HEK293T (cell line): ENCODE measurements around the gene EFHD2.

Experiments
- CTCF ChIA-PET: fragments of 350-600 bp; formaldehyde crosslinking; extraction: SDS; loops from one replicate; lab custom pipeline; 2021; ENCODE audit warnings: antibody characterized with exemption, inconsistent platforms; lab: Yijun Ruan, JAX
- POLR2A ChIA-PET: fragments of 350-600 bp; formaldehyde crosslinking; extraction: SDS; loops from one replicate; lab custom pipeline; 2020; ENCODE audit warnings: antibody characterized with exemption, inconsistent platforms; lab: Yijun Ruan, JAX
- DNase-seq: peaks from one replicate; pipeline ENCODE4 v3.0.0; 2012; ENCODE audit warnings: mixed read lengths; ENCODE audit errors: extremely low spot score
- ARNT ChIP-seq: fragments of 450-650 bp; IDR thresholded peaks from 2 replicates; pipeline ENCODE4 v1.6.1; 2017; ENCODE audit warnings: mild to moderate bottlenecking
- BHLHE40 ChIP-seq: fragments of 450-650 bp; IDR thresholded peaks from 2 replicates; pipeline ENCODE4 v1.6.1; 2016; ENCODE audit warnings: mild to moderate bottlenecking, moderate library complexity, borderline replicate concordance
- CTBP1 ChIP-seq: fragments of 450-650 bp; IDR thresholded peaks from 2 replicates; pipeline ENCODE4 v1.6.1; 2016; ENCODE audit warnings: borderline replicate concordance
- ELF4 ChIP-seq: fragments of 450-650 bp; IDR thresholded peaks from 2 replicates; pipeline ENCODE4 v1.6.1; 2017; ENCODE audit warnings: antibody characterized with exemption
- FOXA1 ChIP-seq: fragments of 450-650 bp; IDR thresholded peaks from 2 replicates; pipeline ENCODE4 v1.6.1; 2016; ENCODE audit warnings: mild to moderate bottlenecking
- FOXK2 ChIP-seq: fragments of 450-650 bp; IDR thresholded peaks from 2 replicates; pipeline ENCODE4 v1.6.1; 2016; ENCODE audit warnings: mild to moderate bottlenecking
- FOXM1 ChIP-seq: fragments of 450-650 bp; IDR thresholded peaks from 2 replicates; pipeline ENCODE4 v1.6.1; 2017; ENCODE audit warnings: mild to moderate bottlenecking, borderline replicate concordance
- HDGF ChIP-seq: fragments of 450-650 bp; IDR thresholded peaks from 2 replicates; pipeline ENCODE4 v1.6.1; 2017; ENCODE audit warnings: antibody characterized with exemption, borderline replicate concordance
- L3MBTL2 ChIP-seq: fragments of 450-650 bp; conservative IDR thresholded peaks from 2 replicates; pipeline ENCODE4 v1.6.1; 2016; ENCODE audit warnings: mild to moderate bottlenecking
- LEF1 ChIP-seq: fragments of 450-650 bp; IDR thresholded peaks from 2 replicates; pipeline ENCODE4 v1.6.1; 2017; ENCODE audit warnings: mild to moderate bottlenecking, borderline replicate concordance
- NFRKB ChIP-seq: fragments of 450-650 bp; IDR thresholded peaks from 2 replicates; pipeline ENCODE4 v1.6.1; 2016; ENCODE audit warnings: mild to moderate bottlenecking, moderate library complexity
- PKNOX1 ChIP-seq: fragments of 450-650 bp; IDR thresholded peaks from 2 replicates; pipeline ENCODE4 v1.6.1; 2016
- SP1 ChIP-seq: fragments of 450-650 bp; IDR thresholded peaks from 2 replicates; pipeline ENCODE4 v1.6.1; 2017
- SUZ12 ChIP-seq: fragments of 450-650 bp; IDR thresholded peaks from 2 replicates; pipeline ENCODE4 v1.6.1; 2016; ENCODE audit warnings: mild to moderate bottlenecking
- ZNF384 ChIP-seq: fragments of 450-650 bp; IDR thresholded peaks from 2 replicates; pipeline ENCODE4 v1.6.1; 2016

The EFHD2 gene

GRCh38 chr1:15446212-15446611 is 36.5 kb downstream of the EFHD2 start:
- ChIA-PET POLR2A (no interaction called here), CTCF (no interaction called here)
- TF ChIP-seq FOXM1 (no peak), BHLHE40 (no peak), FOXK2 (no peak), ZNF384 (no peak), ARNT (no peak), SUZ12 (no peak), FOXA1 (no peak)
- no peak for DNase-seq

GRCh38 chr1:15448877-15449462 is 39.3 kb downstream of the EFHD2 start:
- POLR2A ChIA-PET: no interaction called here
- no peak for DNase-seq
- CTCF ChIA-PET: no interaction called here
- TF ChIP-seq FOXM1 (no peak), ARNT (no peak), CTBP1 (no peak), L3MBTL2 (no peak), FOXK2 (no peak), NFRKB (no peak), LEF1 (no peak), ELF4 (no peak), ZNF384 (no peak), PKNOX1 (no peak), HDGF (no peak)

GRCh38 chr1:15449567-15449966 is 39.9 kb downstream of the EFHD2 start:
- CTCF ChIA-PET: no interaction called here
- DNase-seq: no peak
- POLR2A ChIA-PET: no interaction called here
- TF ChIP-seq ELF4: no peak
- TF ChIP-seq SP1: no peak
- TF ChIP-seq HDGF: no peak
- TF ChIP-seq SUZ12: no peak
- TF ChIP-seq BHLHE40: no peak
- no peak for TF ChIP-seq ZNF384
- no peak for TF ChIP-seq FOXM1
- no peak for TF ChIP-seq LEF1
- TF ChIP-seq PKNOX1: no peak
- TF ChIP-seq L3MBTL2: no peak

- ChIA-PET POLR2A (no interaction called here), CTCF (interaction anchor here (1.1 kb wide), 1 partner anchor 23 kb away, joined by 3 read pairs; no protein-coding TSS in a partner anchor)
- TF ChIP-seq BHLHE40 (no peak), ZNF384 (no peak), ELF4 (no peak), FOXM1 (no peak)
- DNase-seq: no peak
These were observed 41.5 kb downstream of the EFHD2 start for GRCh38 chr1:15451014-15451722.

GRCh38 chr1:15452216-15452615 is 42.5 kb downstream of the EFHD2 start:
- POLR2A ChIA-PET: no interaction called here
- TF ChIP-seq L3MBTL2: no peak
- TF ChIP-seq FOXK2: no peak
- TF ChIP-seq HDGF: no peak
- TF ChIP-seq ZNF384: no peak
- TF ChIP-seq FOXA1: no peak
- TF ChIP-seq LEF1: no peak
- no peak for TF ChIP-seq FOXM1
- no peak for TF ChIP-seq NFRKB
- no peak for TF ChIP-seq ARNT
- TF ChIP-seq ELF4: no peak
- no peak for TF ChIP-seq SP1
- TF ChIP-seq BHLHE40: no peak
- DNase-seq: no peak
- CTCF ChIA-PET: interaction anchor here (0.6 kb wide), 1 partner anchor 25 kb away, joined by 3 read pairs; no protein-coding TSS in a partner anchor

GRCh38 chr1:15452866-15453571 is 43.3 kb downstream of the EFHD2 start:
- CTCF ChIA-PET: interaction anchor here (0.6 kb wide), 1 partner anchor 26 kb away, joined by 3 read pairs; no protein-coding TSS in a partner anchor
- DNase-seq: no peak
- no peak for TF ChIP-seq LEF1
- no peak for TF ChIP-seq PKNOX1
- TF ChIP-seq FOXK2: no peak
- no peak for TF ChIP-seq L3MBTL2
- no peak for TF ChIP-seq ZNF384
- no peak for TF ChIP-seq SP1
- TF ChIP-seq ELF4: no peak
- no peak for TF ChIP-seq HDGF
- no peak for TF ChIP-seq FOXM1
- no peak for TF ChIP-seq ARNT
- no peak for TF ChIP-seq NFRKB
- TF ChIP-seq FOXA1: no peak
- POLR2A ChIA-PET: no interaction called here
